SU-DHL-6 (cell line): Measurements from ENCODE around the gene AOAH.

Experiments used
- H2AFZ ChIP-seq: fragments of 200-600 bp; sonication (generic); 2 replicates; pipeline ENCODE4 v1.6.1; 2014; ENCODE audit warnings: low read depth, mild to moderate bottlenecking, moderate library complexity, mixed read lengths, antibody characterized with exemption, low read length; ENCODE audit not compliant: severe bottlenecking
- H3F3A ChIP-seq: fragments of 200-600 bp; shearing (Covaris generic); 2 replicates; pipeline ENCODE4 v1.6.0; 2016; ENCODE audit warnings: antibody characterized with exemption, mild to moderate bottlenecking; ENCODE audit not compliant: insufficient read depth
- H3K27ac ChIP-seq: fragments of 200-600 bp; sonication (generic); 2 replicates; pipeline ENCODE4 v1.5.1; 2016; ENCODE audit warnings: low read depth, mild to moderate bottlenecking, low read length, moderate library complexity, mixed read lengths
- H3K27me3 ChIP-seq: fragments of 200-600 bp; sonication (generic), shearing (Covaris generic); 2 replicates; pipeline ENCODE4 v1.6.0; 2014; ENCODE audit warnings: mild to moderate bottlenecking, low read length
- H3K36me3 ChIP-seq: fragments of 200-600 bp; sonication (generic); 2 replicates; pipeline ENCODE4 v1.6.1; 2014; ENCODE audit warnings: mild to moderate bottlenecking, low read length, mixed read lengths
- H3K4me2 ChIP-seq: fragments of 300-600, 200-600 bp; shearing (Covaris generic), sonication (generic); 2 replicates; pipeline ENCODE4 v1.6.0; 2014; ENCODE audit warnings: low read length, low read depth, mild to moderate bottlenecking; ENCODE audit not compliant: poor library complexity, severe bottlenecking
- H3K4me3 ChIP-seq: fragments of 200-600 bp; sonication (generic); 2 replicates; pipeline ENCODE4 v1.5.1; 2014; ENCODE audit warnings: antibody characterized with exemption, low read length, mild to moderate bottlenecking, mixed read lengths; ENCODE audit not compliant: insufficient read depth, poor library complexity, severe bottlenecking
- H3K79me2 ChIP-seq: fragments of 200-600 bp; sonication (generic); 2 replicates; pipeline ENCODE4 v1.6.1; 2014; ENCODE audit warnings: mild to moderate bottlenecking, low read length, moderate library complexity; ENCODE audit not compliant: insufficient read depth
- H3K9ac ChIP-seq: fragments of 200-600 bp; sonication (generic); 2 replicates; pipeline ENCODE4 v1.7.0; 2014; ENCODE audit warnings: mild to moderate bottlenecking, low read length
- H3K9me2 ChIP-seq: fragments of 200-600 bp; sonication (generic); replicated peaks from 2 replicates; pipeline ENCODE4 v1.6.1; 2014; ENCODE audit warnings: low read length; ENCODE audit not compliant: insufficient read depth
- H3K9me3 ChIP-seq: fragments of 200-600 bp; sonication (generic); 2 replicates; pipeline ENCODE4 v1.6.1; 2014; ENCODE audit warnings: low read length, mixed read lengths; ENCODE audit not compliant: insufficient read depth
- H4K20me1 ChIP-seq: fragments of 200-600 bp; sonication (generic); 2 replicates; pipeline ENCODE4 v1.6.1; 2014; ENCODE audit warnings: low read depth, mild to moderate bottlenecking, antibody characterized with exemption, low read length, moderate library complexity, mixed read lengths
- CTCF ChIP-seq: fragments of 200-600 bp; sonication (generic); IDR thresholded peaks from one replicate; pipeline ENCODE4 v1.5.1; 2017; ENCODE audit warnings: antibody characterized with exemption, mild to moderate bottlenecking, low read length, moderate library complexity; ENCODE audit not compliant: insufficient read depth, poor library complexity, severe bottlenecking
- EZH2phosphoT487 ChIP-seq: fragments of 200-600 bp; sonication (generic), shearing (Covaris generic); conservative IDR thresholded peaks from 2 replicates; pipeline ENCODE4 v1.6.1; 2018; ENCODE audit warnings: mild to moderate bottlenecking, antibody characterized with exemption, low read length, moderate library complexity, mixed read lengths

Gene AOAH

GRCh38 chr7:36728143-36728542, 3.8 kb upstream of the AOAH start:
- H3K9ac ChIP-seq = no peak overlapping the region
- no peak overlapping the region for H2AFZ ChIP-seq
- H3K27ac ChIP-seq = no peak overlapping the region
- H3K9me3 ChIP-seq = no peaks in the 10 kb centered on the region
- H4K20me1 ChIP-seq = no peaks in the 10 kb centered on the region
- no peak overlapping the region for H3K4me2 ChIP-seq
- no peak for TF ChIP-seq CTCF
- H3K79me2 ChIP-seq = no peaks in the 10 kb centered on the region
- no peak overlapping the region for H3K4me3 ChIP-seq
- no peaks in the 10 kb centered on the region for H3K27me3 ChIP-seq
- no peaks in the 10 kb centered on the region for H3F3A ChIP-seq
- H3K36me3 ChIP-seq = no peaks in the 10 kb centered on the region
- no peaks in the 10 kb centered on the region for H3K9me2 ChIP-seq

DNA sequence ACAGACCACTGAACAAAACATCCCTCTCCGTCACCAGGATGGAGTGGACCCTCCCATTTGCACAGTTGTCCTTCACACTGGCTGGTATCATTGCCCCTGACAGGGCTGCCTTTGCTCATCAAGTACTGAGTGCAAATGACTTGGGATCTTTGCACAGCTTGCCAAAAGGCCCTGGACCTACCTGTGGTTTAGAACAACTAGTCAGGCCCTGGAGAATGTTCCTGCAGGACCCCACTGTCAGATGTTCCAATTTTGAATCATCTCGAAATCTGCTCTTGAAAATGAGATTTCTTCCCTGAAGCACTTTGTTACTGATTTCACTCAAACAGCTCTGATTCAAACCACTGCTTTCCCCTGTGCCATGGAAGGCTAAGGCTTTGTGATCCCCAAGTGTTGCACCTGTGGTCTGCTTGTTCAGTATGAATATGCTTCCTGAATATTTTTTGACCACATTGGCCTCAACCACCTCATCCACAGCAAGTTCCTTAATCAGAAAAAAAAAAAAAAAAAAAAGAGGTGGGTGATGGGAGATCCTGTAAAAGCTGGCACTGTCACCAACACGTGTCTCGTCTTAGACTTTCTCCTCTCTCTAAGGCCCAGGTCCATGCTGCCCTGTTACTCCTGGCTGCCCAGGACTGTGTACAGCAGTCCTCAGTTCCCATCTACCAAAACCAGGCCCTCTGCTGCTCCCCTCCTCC, 2.7 kb upstream of the AOAH start:
- no peak overlapping the region for H3K4me3 ChIP-seq
- H3K4me2 ChIP-seq = no peak overlapping the region
- no peaks in the 10 kb centered on the region for H3K36me3 ChIP-seq
- no peaks in the 10 kb centered on the region for H3K9me2 ChIP-seq
- no peak for TF ChIP-seq CTCF
- no peak for TF ChIP-seq EZH2phosphoT487
- no peak overlapping the region for H3K27ac ChIP-seq
- H3K79me2 ChIP-seq = no peaks in the 10 kb centered on the region
- no peaks in the 10 kb centered on the region for H3K9me3 ChIP-seq
- no peak overlapping the region for H2AFZ ChIP-seq
- H3K9ac ChIP-seq = no peak overlapping the region
- H3F3A ChIP-seq = no peaks in the 10 kb centered on the region
- H3K27me3 ChIP-seq = no peaks in the 10 kb centered on the region
- H4K20me1 ChIP-seq = no peaks in the 10 kb centered on the region

DNA sequence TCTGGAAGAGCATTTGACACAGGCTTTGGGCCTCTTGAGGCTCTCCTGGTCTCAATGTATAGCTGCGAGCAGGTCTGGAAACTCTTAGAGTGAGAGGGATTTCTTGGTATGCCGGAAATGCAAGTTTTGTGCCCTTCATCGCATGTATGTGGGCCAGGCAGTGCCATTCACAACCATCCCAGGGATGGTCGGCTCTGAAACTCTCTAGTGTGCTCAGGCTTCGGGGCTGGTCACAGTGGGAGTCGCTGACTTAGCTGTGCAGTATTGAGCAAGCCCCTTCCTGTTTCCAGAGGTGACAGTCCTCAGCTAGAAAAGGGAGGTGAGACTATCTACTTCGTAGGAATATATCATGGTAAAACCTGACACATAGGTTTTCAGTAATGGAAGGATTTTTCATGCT, 2.0 kb upstream of the AOAH start:
- Histone ChIP-seq H3K79me2 (no peaks in the 10 kb centered on the region), H3K9ac (no peak overlapping the region), H3K27me3 (no peaks in the 10 kb centered on the region), H3K9me3 (no peaks in the 10 kb centered on the region), H4K20me1 (no peaks in the 10 kb centered on the region), H2AFZ (no peak overlapping the region), H3K4me2 (no peak overlapping the region), H3K4me3 (no peak overlapping the region), H3K9me2 (no peaks in the 10 kb centered on the region), H3K27ac (no peak overlapping the region), H3K36me3 (no peaks in the 10 kb centered on the region), H3F3A (no peaks in the 10 kb centered on the region)
- TF ChIP-seq EZH2phosphoT487 (no peak), CTCF (no peak)
